Measurements from ENCODE around the gene MEI4. TPM values are rescaled to one million over a fixed set of nuclear protein-coding genes. Genes with fewer than 3 reads are reported as not detected.

Gene MEI4
- total RNA-seq: not detected in 2 replicates

GRCh38 chr6:77652739-77653138 is at the start of gene MEI4:
TSS of gene MEI4 (plus strand) at chr6:77653039. CDS start at chr6:77690672, 37,633 bp downstream.

Other genes with a start within 250 kb of the MEI4 start
- under 0.01 TPM in 1 of 2 replicates, not detected in the other for gene HTR1B, start 189.5 kb upstream of the MEI4 start, total RNA-seq

Measured in smooth muscle cell of bladder (primary cell).